Measurements from ENCODE around the gene ZNF134.

Gene ZNF134

DNA sequence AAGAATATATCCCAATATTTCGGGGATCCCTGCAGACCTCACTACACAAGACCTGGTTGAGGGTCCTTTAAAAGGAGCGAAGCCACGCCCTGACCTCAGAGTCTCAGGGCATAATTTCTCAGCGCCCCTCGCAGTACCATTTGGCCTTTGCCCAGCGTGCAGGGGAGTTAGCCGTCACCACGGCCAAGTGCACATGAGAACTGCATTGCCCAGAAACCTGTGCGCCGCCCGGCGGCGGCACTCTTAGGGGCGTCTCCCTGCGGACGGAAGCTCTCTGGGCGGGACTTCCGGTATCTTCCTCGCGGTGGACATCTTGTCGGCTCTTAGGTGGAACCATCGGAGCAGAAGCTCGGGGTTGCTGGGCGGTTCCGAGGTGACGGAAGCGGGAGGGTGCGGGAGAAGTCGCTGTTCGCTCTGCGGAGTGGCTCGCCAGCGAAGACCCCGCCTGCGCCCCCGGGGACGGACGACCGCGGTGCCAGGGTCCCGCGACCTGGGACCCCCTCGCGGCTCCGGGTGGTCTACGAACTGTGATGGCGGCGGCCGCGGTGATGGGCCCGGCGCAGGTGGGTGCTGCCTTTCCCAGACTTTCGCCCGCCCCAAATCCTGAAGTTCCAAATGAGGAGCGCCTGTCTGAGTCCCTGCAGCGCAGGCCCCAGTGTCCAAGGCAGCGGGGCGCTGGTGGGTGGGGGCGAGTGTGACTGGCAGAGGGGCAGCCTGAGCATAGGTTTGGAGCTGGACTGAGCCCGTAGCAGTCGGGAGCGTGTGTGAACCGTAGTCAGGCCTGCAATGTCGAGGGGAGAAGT, at the start of gene ZNF134:
Gene ZNF134, plus strand, starts transcription at position 302 of the 803 bp plus-strand sequence. CDS start 5,227 bp downstream, outside the sequence.
- H3K4me3 ChIP-seq (ENCODE audit: control insufficient read depth, low read depth, low read length) = peak within 1 kb of the TSS; percentile 96
- DNase-seq (ENCODE audit: low read depth) = peak; percentile 44
- TF ChIP-seq, protein P1, sequence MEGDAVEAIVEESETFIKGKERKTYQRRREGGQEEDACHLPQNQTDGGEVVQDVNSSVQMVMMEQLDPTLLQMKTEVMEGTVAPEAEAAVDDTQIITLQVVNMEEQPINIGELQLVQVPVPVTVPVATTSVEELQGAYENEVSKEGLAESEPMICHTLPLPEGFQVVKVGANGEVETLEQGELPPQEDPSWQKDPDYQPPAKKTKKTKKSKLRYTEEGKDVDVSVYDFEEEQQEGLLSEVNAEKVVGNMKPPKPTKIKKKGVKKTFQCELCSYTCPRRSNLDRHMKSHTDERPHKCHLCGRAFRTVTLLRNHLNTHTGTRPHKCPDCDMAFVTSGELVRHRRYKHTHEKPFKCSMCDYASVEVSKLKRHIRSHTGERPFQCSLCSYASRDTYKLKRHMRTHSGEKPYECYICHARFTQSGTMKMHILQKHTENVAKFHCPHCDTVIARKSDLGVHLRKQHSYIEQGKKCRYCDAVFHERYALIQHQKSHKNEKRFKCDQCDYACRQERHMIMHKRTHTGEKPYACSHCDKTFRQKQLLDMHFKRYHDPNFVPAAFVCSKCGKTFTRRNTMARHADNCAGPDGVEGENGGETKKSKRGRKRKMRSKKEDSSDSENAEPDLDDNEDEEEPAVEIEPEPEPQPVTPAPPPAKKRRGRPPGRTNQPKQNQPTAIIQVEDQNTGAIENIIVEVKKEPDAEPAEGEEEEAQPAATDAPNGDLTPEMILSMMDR (IDR thresholded peaks at IDR 0.05; ENCODE audit: control insufficient read depth, insufficient read depth, low read depth, low read length, missing control alignments) = peak; percentile 35

DNA sequence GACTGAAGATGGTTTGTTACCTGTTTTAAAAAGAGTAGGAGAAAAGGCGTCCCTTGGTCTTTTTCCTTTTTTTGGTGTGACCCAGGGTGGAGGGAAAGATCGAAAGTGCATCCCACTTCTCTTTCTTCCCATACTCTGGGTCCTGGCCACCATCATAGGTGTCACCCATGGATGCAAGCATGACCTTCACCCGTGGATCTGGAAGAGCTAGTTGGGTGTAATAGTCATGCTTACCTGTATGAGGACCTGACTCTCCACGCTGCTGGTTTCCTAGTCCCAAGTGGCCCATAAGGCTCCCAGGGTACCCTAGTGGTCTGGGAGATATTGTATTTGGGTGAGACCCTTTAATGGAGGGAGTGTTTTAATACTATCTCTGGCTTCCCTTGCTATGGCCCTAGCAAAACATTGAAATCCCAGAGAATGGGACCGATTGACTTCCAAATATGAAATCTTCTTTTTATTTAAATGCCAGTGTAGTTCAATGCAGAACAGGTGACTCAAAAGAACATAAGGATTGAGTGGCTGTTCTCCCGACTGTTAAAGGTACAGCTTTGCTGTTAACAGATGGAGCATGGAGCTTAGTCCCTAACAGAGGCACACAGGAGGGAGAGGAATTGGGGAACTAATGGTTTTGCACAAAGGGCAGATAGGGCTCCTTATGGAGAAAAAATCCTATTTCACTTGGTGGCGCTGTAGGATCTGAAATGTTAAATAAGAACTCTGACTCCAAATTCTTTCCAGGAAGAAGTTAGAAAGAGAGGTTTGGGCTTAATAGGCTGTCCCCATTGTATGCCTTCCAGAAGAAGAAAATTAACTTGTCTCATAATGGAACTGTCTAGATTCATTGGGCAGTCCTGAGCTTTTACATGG, 47.4 kb upstream of the ZNF134 start:
- no peak overlapping the region for H3K4me3 ChIP-seq (ENCODE audit: control insufficient read depth, low read depth, low read length)
- TF ChIP-seq, protein P1 (IDR thresholded peaks at IDR 0.05; ENCODE audit: control insufficient read depth, insufficient read depth, low read depth, low read length, missing control alignments) = no peak
- DNase-seq (ENCODE audit: low read depth) = no peak

DNA sequence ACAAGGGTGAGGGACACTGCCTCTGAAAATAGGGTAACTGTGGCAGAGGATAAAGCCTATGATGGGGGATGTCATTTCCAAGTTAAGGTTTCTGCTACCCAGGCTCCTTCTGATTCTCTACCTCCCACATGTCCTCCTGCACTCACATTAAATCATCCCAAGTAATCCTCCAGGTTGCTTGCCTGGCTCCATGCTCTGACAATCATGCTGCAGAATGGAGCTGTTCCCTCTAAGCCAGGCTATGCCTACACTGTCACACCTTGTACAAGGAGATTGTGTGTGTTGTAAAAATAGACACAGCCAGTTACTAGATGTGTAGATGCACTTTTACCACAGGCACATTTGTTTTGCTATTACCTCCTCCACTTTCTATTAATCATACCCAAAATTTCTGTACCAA, 43.3 kb upstream of the ZNF134 start:
- TF ChIP-seq, protein P1 (IDR thresholded peaks at IDR 0.05; ENCODE audit: control insufficient read depth, insufficient read depth, low read depth, low read length, missing control alignments) = no peak
- DNase-seq (ENCODE audit: low read depth) = no peak
- H3K4me3 ChIP-seq (ENCODE audit: control insufficient read depth, low read depth, low read length) = no peak overlapping the region

DNA sequence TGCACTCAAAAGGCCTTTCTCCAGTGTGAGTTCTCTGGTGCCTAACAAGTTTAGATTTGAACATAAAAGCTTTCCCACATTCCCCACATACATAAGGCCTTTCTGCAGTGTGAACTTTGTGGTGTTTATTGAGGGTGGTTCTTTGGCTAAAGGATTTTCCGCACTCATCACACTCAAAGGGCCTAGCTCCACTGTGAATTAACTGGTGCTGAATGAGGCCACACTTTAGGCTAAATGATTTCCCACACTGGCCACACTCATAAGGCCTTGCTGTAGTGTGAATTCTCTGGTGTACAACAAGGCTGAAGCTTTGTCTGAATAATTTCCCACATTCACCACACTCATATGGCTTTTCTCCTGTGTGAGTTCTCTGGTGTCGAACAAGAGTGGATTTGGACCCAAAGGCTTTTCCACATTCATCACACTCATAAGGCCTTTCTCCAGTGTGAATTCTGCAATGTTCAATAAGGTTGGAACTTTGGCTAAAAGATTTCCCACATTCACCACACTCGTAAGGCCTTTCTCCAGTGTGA, 41.6 kb upstream of the ZNF134 start:
- no peak for DNase-seq (ENCODE audit: low read depth)
- H3K4me3 ChIP-seq (ENCODE audit: control insufficient read depth, low read depth, low read length) = no peak overlapping the region
- TF ChIP-seq, protein P1 (IDR thresholded peaks at IDR 0.05; ENCODE audit: control insufficient read depth, insufficient read depth, low read depth, low read length, missing control alignments) = no peak

DNA sequence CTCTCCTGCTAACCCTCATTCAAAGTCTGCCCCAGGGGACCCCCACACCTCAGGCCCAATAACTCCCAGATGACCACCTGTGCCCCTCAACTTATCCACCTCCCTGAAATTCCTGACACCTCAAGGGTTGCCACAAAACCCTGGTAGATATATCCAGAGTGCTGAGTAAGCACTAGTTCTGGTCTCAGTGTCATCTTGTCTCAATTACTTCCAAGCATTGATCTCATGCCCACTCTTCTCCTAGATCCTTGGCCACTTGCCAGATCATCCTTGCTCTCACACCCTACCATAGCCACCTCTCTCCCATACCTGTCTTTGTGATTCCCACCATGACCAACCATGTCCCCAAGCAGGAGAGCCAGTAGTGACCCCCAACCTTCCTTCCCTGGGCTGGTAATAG, 37.4 kb upstream of the ZNF134 start:
- TF ChIP-seq, protein P1 (IDR thresholded peaks at IDR 0.05; ENCODE audit: control insufficient read depth, insufficient read depth, low read depth, low read length, missing control alignments) = no peak
- H3K4me3 ChIP-seq (ENCODE audit: control insufficient read depth, low read depth, low read length) = no peak overlapping the region
- no peak for DNase-seq (ENCODE audit: low read depth)

DNA sequence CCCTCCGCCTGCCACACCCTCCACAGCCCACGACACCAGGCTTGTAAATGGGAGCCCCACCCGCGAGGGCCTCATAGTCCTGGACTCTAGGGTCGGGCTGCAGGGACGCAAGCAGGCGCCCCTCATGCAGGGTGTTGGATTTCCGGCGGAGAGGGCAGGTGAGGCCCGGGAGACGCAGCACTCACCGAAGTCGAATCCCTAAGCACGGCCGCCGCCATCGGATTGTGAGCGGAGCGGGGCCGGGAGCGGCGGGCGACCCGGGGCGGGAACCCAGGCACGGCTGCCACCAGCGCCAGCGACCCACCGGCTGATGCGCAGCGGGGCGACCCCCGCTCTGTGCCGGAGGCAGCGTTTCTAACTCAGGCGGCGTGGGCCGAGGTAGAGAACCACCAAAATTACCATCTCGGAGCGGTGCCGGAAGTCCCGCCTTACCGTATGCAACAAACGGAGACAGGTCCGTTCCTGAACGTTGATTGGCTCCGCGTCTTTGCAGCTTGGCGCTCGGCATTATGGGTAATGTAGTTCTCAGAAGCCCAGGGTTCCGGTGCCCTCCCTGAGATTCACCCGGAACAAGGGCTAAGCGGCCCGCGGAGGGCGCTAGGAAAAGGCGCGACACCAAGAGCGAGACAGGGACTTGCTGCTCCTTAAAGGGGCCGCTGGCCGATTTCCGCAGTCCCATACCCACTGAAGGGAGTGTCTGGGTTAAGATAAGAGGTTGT, 35.4 kb upstream of the ZNF134 start, which contains the start of gene ZNF416:
Gene ZNF416, minus strand, starts transcription at position 425 of the 719 bp plus-strand sequence. Its CDS starts 207 bp downstream, at position 218.
- TF ChIP-seq, protein P1 (IDR thresholded peaks at IDR 0.05; ENCODE audit: control insufficient read depth, insufficient read depth, low read depth, low read length, missing control alignments) = peak; percentile 22
- H3K4me3 ChIP-seq (ENCODE audit: control insufficient read depth, low read depth, low read length) = peak within 1 kb of the TSS; percentile 91
- peak; percentile 96 for DNase-seq (ENCODE audit: low read depth)
